Gastroesophageal sphincter (tissue), 4 donors: Measurements from ENCODE around the gene COBLL1. TPM values are rescaled to one million over a fixed set of nuclear protein-coding genes. Genes with fewer than 3 reads are reported as not detected.

ENCODE experiments used
- ATAC-seq: fragments of 150-250 bp; one replicate; pipeline ENCODE4 v1.9.1; 2016; ENCODE audit warnings: mild to moderate bottlenecking, moderate library complexity
- H3K27ac ChIP-seq, 4 donors: fragments of 200-600 bp; sonication (generic) in 3 of 4; 1 replicate in 3 of 4; 2 replicates in 1 of 4; pipeline ENCODE4 v1.5.1; 2016 to 2019
- H3K27me3 ChIP-seq: fragments of 200-600 bp; sonication (generic); one replicate; pipeline ENCODE4 v1.5.1; 2019
- H3K36me3 ChIP-seq, 2 donors: fragments of 200-600 bp; sonication (generic); one replicate each; pipeline ENCODE4 v1.5.1; 2019; ENCODE audit warnings: control low read depth in 1 of 2
- H3K4me1 ChIP-seq, 3 donors: fragments of 200-600 bp; sonication (generic); 1 replicate in 2 of 3; 2 replicates in 1 of 3; pipeline ENCODE4 v1.5.1; 2016 to 2019; ENCODE audit warnings: control low read depth in 2 of 3
- H3K4me3 ChIP-seq, 2 donors: fragments of 200-600 bp; sonication (generic); one replicate each; pipeline ENCODE4 v1.5.1; 2019; ENCODE audit warnings: mild to moderate bottlenecking in 1 of 2, moderate library complexity in 1 of 2
- H3K9me3 ChIP-seq, 3 donors: fragments of 200-600 bp; sonication (generic); one replicate each; pipeline ENCODE4 v1.5.1; 2017 to 2019; ENCODE audit warnings: control low read depth in 2 of 3
- CTCF ChIP-seq, 4 experiments: fragments of 200-600 bp in 2 of 4; fragments of 450-650 bp in 2 of 4; sonication (generic) in 1 of 4; IDR thresholded peaks; one replicate each; pipeline ENCODE4 v1.5.1; 2017 to 2019; ENCODE audit warnings: antibody characterized with exemption in 4 of 4, mild to moderate bottlenecking in 2 of 4, moderate library complexity in 2 of 4
- EP300 ChIP-seq: sonication (generic); formaldehyde crosslinking; IDR thresholded peaks from one replicate; pipeline ENCODE4 v1.6.1; 2017; ENCODE audit warnings: antibody characterized with exemption, mild to moderate bottlenecking
- POLR2A ChIP-seq, 2 donors: fragments of 450-650 bp; IDR thresholded peaks; one replicate each; pipeline ENCODE4 v1.6.1; 2017; ENCODE audit warnings: antibody characterized with exemption in 2 of 2, mild to moderate bottlenecking in 2 of 2, moderate library complexity in 1 of 2
- POLR2AphosphoS5 ChIP-seq: sonication (generic); formaldehyde crosslinking; IDR thresholded peaks from one replicate; pipeline ENCODE4 v1.6.1; 2017; ENCODE audit warnings: antibody characterized with exemption
- WGBS, 2 donors: methylation state at CpG; one replicate each; pipeline ENCODE4 v1.1.5; 2018; ENCODE audit warnings: low coverage in 1 of 2; 5-methylcytosine and 5-hydroxymethylcytosine counted together
- total RNA-seq, 4 donors: library from RNA; depleted of rRNA; stranded (reverse); fragments of >200 nt; gene quantifications; one replicate each; pipeline ENCODE4 v1.1.0, GENCODE V29; 2016

Gene COBLL1
- total RNA-seq, 4 donors from 2014 or later = 25.7 to 71.6 (median 56.6) TPM

GRCh38 chr2:164722616-164723338 is 118.8 kb downstream of the COBLL1 start:
- H3K36me3 ChIP-seq = peaks cover 0 to 33% of the 10 kb centered on the region in 2 donors
- no peak for TF ChIP-seq EP300
- TF ChIP-seq POLR2A (IDR thresholded peaks at IDR 0.05) = no peak
- no peak for TF ChIP-seq POLR2AphosphoS5
- TF ChIP-seq CTCF (IDR thresholded peaks at IDR 0.05) = no peak
- no peaks in the 10 kb centered on the region for H3K27me3 ChIP-seq
- peaks cover 0 to 9% (median 0%) of the 10 kb centered on the region in 3 donors for H3K4me1 ChIP-seq
- no peak overlapping the region for H3K4me3 ChIP-seq
- no peak overlapping the region for H3K27ac ChIP-seq
- WGBS, 2 donors = 68 to 78% methylated on average over 2 of the region's 2 CpGs
- no peak for ATAC-seq
- no peaks in the 10 kb centered on the region for H3K9me3 ChIP-seq

GRCh38 chr2:164721430-164721829 is 120.2 kb downstream of the COBLL1 start:
- Histone ChIP-seq H3K27me3 (no peaks in the 10 kb centered on the region), H3K27ac (no peak overlapping the region), H3K36me3 (peaks cover 0 to 37% of the 10 kb centered on the region in 2 donors), H3K9me3 (no peaks in the 10 kb centered on the region), H3K4me1 (peaks cover 0 to 9% (median 0%) of the 10 kb centered on the region in 3 donors), H3K4me3 (no peak overlapping the region)
- no peak for TF ChIP-seq EP300
- no peak for TF ChIP-seq POLR2AphosphoS5
- TF ChIP-seq CTCF (IDR thresholded peaks at IDR 0.05) = no peak
- TF ChIP-seq POLR2A (IDR thresholded peaks at IDR 0.05) = no peak
- no peak for ATAC-seq
- 93 to 100% methylated on average over 1 of the region's 1 CpG for WGBS, 2 donors

GRCh38 chr2:164719996-164720941 is 121.4 kb downstream of the COBLL1 start:
- H3K27me3 ChIP-seq = no peaks in the 10 kb centered on the region
- H3K4me1 ChIP-seq = peaks cover 0 to 9% (median 0%) of the 10 kb centered on the region in 3 donors
- TF ChIP-seq POLR2AphosphoS5 (no peak), EP300 (no peak), POLR2A (IDR thresholded peaks at IDR 0.05) (no peak)
- H3K4me3 ChIP-seq = no peak overlapping the region
- H3K27ac ChIP-seq = no peak overlapping the region
- WGBS, 2 donors = 33 to 55% methylated on average over 3 of the region's 3 CpGs
- H3K9me3 ChIP-seq = no peaks in the 10 kb centered on the region
- peaks cover 0 to 37% of the 10 kb centered on the region in 2 donors for H3K36me3 ChIP-seq
- ATAC-seq = no peak

GRCh38 chr2:164717000-164717803 is 124.4 kb downstream of the COBLL1 start:
- Histone ChIP-seq H3K4me1 (peaks cover 0 to 9% (median under 1%) of the 10 kb centered on the region in 3 donors), H3K27ac (no peak overlapping the region), H3K36me3 (peaks cover 0 to 37% of the 10 kb centered on the region in 2 donors), H3K9me3 (no peaks in the 10 kb centered on the region), H3K27me3 (no peaks in the 10 kb centered on the region), H3K4me3 (no peak overlapping the region)
- 53 to 59% methylated on average over 4 to 6 of the region's 6 CpGs for WGBS, 2 donors
- no peak for ATAC-seq
- TF ChIP-seq EP300 (no peak), POLR2AphosphoS5 (no peak), CTCF (IDR thresholded peaks at IDR 0.05) (peak; percentile 49 to 63 (median 61)), POLR2A (IDR thresholded peaks at IDR 0.05) (no peak)

- Histone ChIP-seq H3K36me3 (peaks cover 0 to 15% of the 10 kb centered on the region in 2 donors), H3K27ac (no peak overlapping the region), H3K4me1 (peaks cover 0 to 2% (median 0%) of the 10 kb centered on the region in 3 donors), H3K9me3 (no peaks in the 10 kb centered on the region), H3K4me3 (no peak overlapping the region), H3K27me3 (no peaks in the 10 kb centered on the region)
- WGBS, 2 donors = 79 to 100% methylated on average over 1 of the region's 1 CpG
- no peak for TF ChIP-seq POLR2A (IDR thresholded peaks at IDR 0.05)
- no peak for ATAC-seq
Observed at GRCh38 chr2:164714471-164714870, 127.2 kb downstream of the COBLL1 start.
